ENCODE data around the gene SAMD4A. TPM values are rescaled to one million over a fixed set of nuclear protein-coding genes. Genes with fewer than 3 reads are reported as not detected.

Gene SAMD4A, protein sequence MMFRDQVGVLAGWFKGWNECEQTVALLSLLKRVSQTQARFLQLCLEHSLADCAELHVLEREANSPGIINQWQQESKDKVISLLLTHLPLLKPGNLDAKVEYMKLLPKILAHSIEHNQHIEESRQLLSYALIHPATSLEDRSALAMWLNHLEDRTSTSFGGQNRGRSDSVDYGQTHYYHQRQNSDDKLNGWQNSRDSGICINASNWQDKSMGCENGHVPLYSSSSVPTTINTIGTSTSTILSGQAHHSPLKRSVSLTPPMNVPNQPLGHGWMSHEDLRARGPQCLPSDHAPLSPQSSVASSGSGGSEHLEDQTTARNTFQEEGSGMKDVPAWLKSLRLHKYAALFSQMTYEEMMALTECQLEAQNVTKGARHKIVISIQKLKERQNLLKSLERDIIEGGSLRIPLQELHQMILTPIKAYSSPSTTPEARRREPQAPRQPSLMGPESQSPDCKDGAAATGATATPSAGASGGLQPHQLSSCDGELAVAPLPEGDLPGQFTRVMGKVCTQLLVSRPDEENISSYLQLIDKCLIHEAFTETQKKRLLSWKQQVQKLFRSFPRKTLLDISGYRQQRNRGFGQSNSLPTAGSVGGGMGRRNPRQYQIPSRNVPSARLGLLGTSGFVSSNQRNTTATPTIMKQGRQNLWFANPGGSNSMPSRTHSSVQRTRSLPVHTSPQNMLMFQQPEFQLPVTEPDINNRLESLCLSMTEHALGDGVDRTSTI
- total RNA-seq: 1 to 10 TPM; 1.9 to 8.0 TPM
- polyA plus RNA-seq (2013, experiment 1 of 2): 4.8 TPM
- polyA plus RNA-seq (2013, experiment 2 of 2): 4.2 TPM
- long read RNA-seq, experiment 1, partial matches to known transcripts: 1 of 2 reads
- long read RNA-seq, experiment 1, other reads (novel, unspliced or antisense): 1 of 2 reads
- long read RNA-seq, experiment 2, full-length matches to known transcripts: 1 of 1 reads
- long read RNA-seq, experiment 2, partial matches to known transcripts: 0 of 1 reads
- long read RNA-seq, experiment 2, other reads (novel, unspliced or antisense): 0 of 1 reads
- long read RNA-seq, experiment 3, partial matches to known transcripts: 0 of 2 reads
- long read RNA-seq, experiment 3, other reads (novel, unspliced or antisense): 2 of 2 reads
- long read RNA-seq, experiment 4: 0 reads

DNA sequence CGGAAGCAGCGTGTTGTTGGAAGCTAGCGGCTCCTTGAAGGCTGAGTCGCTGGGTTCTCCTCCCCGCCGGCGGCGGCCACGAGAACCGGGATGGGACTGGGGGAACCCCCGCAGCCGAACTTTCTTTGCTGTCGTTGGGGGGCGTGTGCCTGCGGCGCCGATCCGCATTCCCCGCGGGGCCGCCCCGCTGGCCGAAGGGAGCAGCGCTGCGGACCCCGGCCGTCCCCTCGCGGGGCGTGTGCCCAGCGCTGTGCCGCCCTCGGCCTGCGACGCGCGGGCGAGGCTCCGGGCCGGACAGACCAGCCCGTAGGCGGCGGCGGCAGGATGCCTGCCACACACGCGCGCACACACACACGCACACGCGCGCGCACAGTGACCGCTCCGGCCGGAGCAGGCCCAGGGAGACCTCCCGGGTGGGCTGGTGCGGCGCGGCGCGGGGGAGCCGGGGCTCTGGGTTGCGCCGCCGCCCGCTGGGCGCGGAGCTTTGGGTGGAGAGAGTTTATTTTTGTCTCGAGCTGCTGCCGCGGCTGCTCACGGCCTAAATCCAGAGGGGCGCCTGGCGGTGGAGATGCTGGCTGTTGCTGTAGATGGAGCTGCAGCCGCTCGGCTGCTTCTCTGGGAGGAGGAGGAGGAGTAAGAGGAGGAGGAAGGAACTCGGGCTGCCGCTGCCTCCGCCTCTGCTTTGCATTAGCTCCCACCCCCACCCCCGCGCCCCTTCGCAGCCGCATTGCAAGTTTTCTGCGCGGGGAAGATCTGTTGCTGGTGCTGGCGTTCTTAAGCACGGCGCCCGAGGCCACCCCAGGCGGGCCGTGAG is at the start of gene SAMD4A:
Gene SAMD4A (plus strand): TSS at position 719 of the 814 bp plus-strand sequence. CDS start 789 bp downstream, outside the sequence.
- Histone ChIP-seq H3K36me3 (ENCODE audit: control insufficient read depth, insufficient read depth, low read length) (no peaks in the 10 kb centered on the region), H3K9ac (ENCODE audit: extremely low read depth, low read length, poor library complexity, severe bottlenecking) (peak within 1 kb of the TSS; percentile 3), H3K4me1 (ENCODE audit: control insufficient read depth, insufficient read depth, low read length) (peaks cover 3% of the 10 kb centered on the region), H3K4me3 (ENCODE audit: low read length) (peak within 1 kb of the TSS; percentile 81), H3K9me3 (ENCODE audit: control insufficient read depth, low read length) (no peaks in the 10 kb centered on the region), H3K27me3 (ENCODE audit: control insufficient read depth, insufficient read depth, low read length, poor library complexity, severe bottlenecking) (peaks cover 64% of the 10 kb centered on the region), H3K27ac (ENCODE audit: low read depth, low read length) (peak within 1 kb of the TSS; percentile 71)
- peaks cover 31% of the 10 kb centered on the region for H3K27me3 Mint-ChIP-seq (ENCODE audit: insufficient read depth)
- 0 to 1% methylated on average over 10 to 91 of the region's 91 CpGs for WGBS, 2 experiments (ENCODE audit: insufficient coverage in 1 of 2, insufficient read length in 1 of 2)
- H3K9me3 Mint-ChIP-seq: no peaks in the 10 kb centered on the region
- peaks cover 4% of the 10 kb centered on the region for H3K4me1 Mint-ChIP-seq
- peak within 1 kb of the TSS; percentile 79 for H3K4me3 Mint-ChIP-seq
- peak within 1 kb of the TSS; percentile 93 for H3K27ac Mint-ChIP-seq
- no peaks in the 10 kb centered on the region for H3K36me3 Mint-ChIP-seq (ENCODE audit: low read depth)
- TF ChIP-seq, protein P1, sequence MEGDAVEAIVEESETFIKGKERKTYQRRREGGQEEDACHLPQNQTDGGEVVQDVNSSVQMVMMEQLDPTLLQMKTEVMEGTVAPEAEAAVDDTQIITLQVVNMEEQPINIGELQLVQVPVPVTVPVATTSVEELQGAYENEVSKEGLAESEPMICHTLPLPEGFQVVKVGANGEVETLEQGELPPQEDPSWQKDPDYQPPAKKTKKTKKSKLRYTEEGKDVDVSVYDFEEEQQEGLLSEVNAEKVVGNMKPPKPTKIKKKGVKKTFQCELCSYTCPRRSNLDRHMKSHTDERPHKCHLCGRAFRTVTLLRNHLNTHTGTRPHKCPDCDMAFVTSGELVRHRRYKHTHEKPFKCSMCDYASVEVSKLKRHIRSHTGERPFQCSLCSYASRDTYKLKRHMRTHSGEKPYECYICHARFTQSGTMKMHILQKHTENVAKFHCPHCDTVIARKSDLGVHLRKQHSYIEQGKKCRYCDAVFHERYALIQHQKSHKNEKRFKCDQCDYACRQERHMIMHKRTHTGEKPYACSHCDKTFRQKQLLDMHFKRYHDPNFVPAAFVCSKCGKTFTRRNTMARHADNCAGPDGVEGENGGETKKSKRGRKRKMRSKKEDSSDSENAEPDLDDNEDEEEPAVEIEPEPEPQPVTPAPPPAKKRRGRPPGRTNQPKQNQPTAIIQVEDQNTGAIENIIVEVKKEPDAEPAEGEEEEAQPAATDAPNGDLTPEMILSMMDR (conservative IDR thresholded peaks at IDR 0.05): peak; percentile 57
- peak; percentile 87 for DNase-seq

DNA sequence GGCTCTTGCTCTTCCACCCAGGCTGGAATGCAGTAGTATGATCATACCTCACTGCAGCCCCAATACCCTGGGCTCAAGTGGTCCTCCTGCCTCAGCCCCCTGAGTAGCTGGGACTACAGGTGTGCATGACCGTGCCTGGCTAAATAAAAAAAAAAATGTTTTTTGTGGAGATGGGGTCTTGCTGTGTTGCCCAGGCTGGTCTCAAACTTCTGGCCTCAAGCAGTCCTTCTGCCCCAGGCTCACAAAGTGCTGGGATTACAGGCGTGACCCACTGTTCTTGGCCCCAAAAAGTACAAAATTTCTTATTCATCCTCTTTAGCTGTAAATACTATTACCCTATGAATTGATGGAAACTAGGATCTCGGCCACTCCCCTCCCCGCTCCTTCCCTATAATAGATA is 42.5 kb upstream of the SAMD4A start:
- peaks cover 36% of the 10 kb centered on the region for H3K36me3 Mint-ChIP-seq (ENCODE audit: low read depth)
- H3K9me3 ChIP-seq (ENCODE audit: control insufficient read depth, low read length): no peaks in the 10 kb centered on the region
- 89 to 100% methylated on average over 1 to 4 of the region's 4 CpGs for WGBS, 2 experiments (ENCODE audit: insufficient coverage in 1 of 2, insufficient read length in 1 of 2)
- no peak overlapping the region for H3K4me3 ChIP-seq (ENCODE audit: low read length)
- DNase-seq: no peak
- peaks cover 34% of the 10 kb centered on the region for H3K36me3 ChIP-seq (ENCODE audit: control insufficient read depth, insufficient read depth, low read length)
- H3K27me3 Mint-ChIP-seq (ENCODE audit: insufficient read depth): no peaks in the 10 kb centered on the region
- no peak overlapping the region for H3K4me3 Mint-ChIP-seq
- H3K27ac Mint-ChIP-seq: no peak overlapping the region
- no peaks in the 10 kb centered on the region for H3K27me3 ChIP-seq (ENCODE audit: control insufficient read depth, insufficient read depth, low read length, poor library complexity, severe bottlenecking)
- no peak overlapping the region for H3K9ac ChIP-seq (ENCODE audit: extremely low read depth, low read length, poor library complexity, severe bottlenecking)
- TF ChIP-seq, protein P1 (conservative IDR thresholded peaks at IDR 0.05): no peak
- H3K27ac ChIP-seq (ENCODE audit: low read depth, low read length): no peak overlapping the region
- no peaks in the 10 kb centered on the region for H3K9me3 Mint-ChIP-seq
- H3K4me1 ChIP-seq (ENCODE audit: control insufficient read depth, insufficient read depth, low read length): no peaks in the 10 kb centered on the region
- peaks cover 2% of the 10 kb centered on the region for H3K4me1 Mint-ChIP-seq
